Kidney glomerular epithelial cell (primary cell): ENCODE measurements around the gene MAN1B1.

ENCODE experiments used
- DNase-seq: peaks from one replicate; lab custom pipeline; 2025; lab: John Stamatoyannopoulos, UW

Gene MAN1B1

GRCh38 chr9:137068539-137069507 is 18.0 kb upstream of the MAN1B1 start:
- no peak for DNase-seq

GRCh38 chr9:137069508-137070091 is 17.2 kb upstream of the MAN1B1 start:
- no peak for DNase-seq

- peak; percentile 74 for DNase-seq
Observed at GRCh38 chr9:137070201-137070905, 16.4 kb upstream of the MAN1B1 start, which contains the start of gene SAPCD2. Gene SAPCD2 (minus strand): TSS chr9:137070557. CDS start chr9:137070460, 97 bp downstream.

GRCh38 chr9:137070906-137071275 is 15.9 kb upstream of the MAN1B1 start:
- no peak for DNase-seq

- no peak for DNase-seq
Observed at GRCh38 chr9:137071282-137071681, 15.5 kb upstream of the MAN1B1 start.

GRCh38 chr9:137073992-137074399 is 12.8 kb upstream of the MAN1B1 start:
- DNase-seq, result no peak

GRCh38 chr9:137074657-137075274 is 12.0 kb upstream of the MAN1B1 start:
- DNase-seq, result no peak

GRCh38 chr9:137075275-137075775 is 11.5 kb upstream of the MAN1B1 start:
- no peak for DNase-seq

GRCh38 chr9:137076636-137077009 is 10.2 kb upstream of the MAN1B1 start:
- DNase-seq, result no peak

GRCh38 chr9:137077010-137077747 is 9.6 kb upstream of the MAN1B1 start, which contains the start of gene UAP1L1:
Gene UAP1L1 (plus strand): TSS chr9:137077517. CDS start chr9:137077533, 16 bp downstream.
- DNase-seq, result no peak

- DNase-seq, result no peak
Observed at GRCh38 chr9:137077758-137078693, 8.8 kb upstream of the MAN1B1 start.

- no peak for DNase-seq
Observed at GRCh38 chr9:137078701-137079400, 7.9 kb upstream of the MAN1B1 start.

GRCh38 chr9:137079401-137079787 is 7.4 kb upstream of the MAN1B1 start:
- no peak for DNase-seq

GRCh38 chr9:137080260-137081122 is 6.3 kb upstream of the MAN1B1 start:
- DNase-seq, result no peak

- no peak for DNase-seq
Observed at GRCh38 chr9:137082222-137082924, 4.4 kb upstream of the MAN1B1 start.

- DNase-seq, result no peak
Observed at GRCh38 chr9:137082925-137083290, 3.9 kb upstream of the MAN1B1 start.

- DNase-seq, result peak; percentile 96
Observed at GRCh38 chr9:137083394-137084004, 3.3 kb upstream of the MAN1B1 start.
